ENCODE measurements around the gene ABHD8. TPM values are rescaled to one million over a fixed set of nuclear protein-coding genes. Genes with fewer than 3 reads are reported as not detected.

Gene ABHD8
- total and polyA plus RNA-seq, 2 of the 13 experiments (the other 11 are each of a cell fraction or from before 2014, with no cell fraction given), result 6.3 to 7.2 TPM

GRCh38 chr19:17306285-17306714, 3.1 kb upstream of the ABHD8 start (continued):
- no peak for TF ChIP-seq REST (IDR thresholded peaks at IDR 0.05; ENCODE audit: borderline replicate concordance in 1 of 2, low read depth in 1 of 2, low read length in 2 of 2)
- no peak for TF ChIP-seq MED1 (CRISPR knock-in tag; IDR thresholded peaks at IDR 0.05)
- no peak for TF ChIP-seq FOXO1 (CRISPR knock-in tag; IDR thresholded peaks at IDR 0.05)
- no peak for TF ChIP-seq MED13 (CRISPR knock-in tag; IDR thresholded peaks at IDR 0.05)
- peak; percentile 45 for TF ChIP-seq MAX (IDR thresholded peaks at IDR 0.05)
- no peak for TF ChIP-seq ZNF644 (CRISPR knock-in tag; IDR thresholded peaks at IDR 0.05; ENCODE audit: low read depth)
- TF ChIP-seq PHF5A (CRISPR knock-in tag; IDR thresholded peaks at IDR 0.05; ENCODE audit: low read depth, unreplicated experiment), result no peak
- TF ChIP-seq NR2F6 (IDR thresholded peaks at IDR 0.05), result no peak
- TF ChIP-seq NR2F6 (CRISPR knock-in tag; IDR thresholded peaks at IDR 0.05), result no peak
- no peak for TF ChIP-seq ZNF317 (CRISPR knock-in tag; IDR thresholded peaks at IDR 0.05)
- no peak for TF ChIP-seq SMAD1 (CRISPR knock-in tag; IDR thresholded peaks at IDR 0.05; ENCODE audit: borderline replicate concordance, low read depth)
- no peak for TF ChIP-seq ZNF276 (CRISPR knock-in tag; IDR thresholded peaks at IDR 0.05; ENCODE audit: low read depth)
- no peak for TF ChIP-seq ZNF761 (CRISPR knock-in tag; conservative IDR thresholded peaks at IDR 0.05)
- no peak for TF ChIP-seq HMGXB3 (CRISPR knock-in tag; IDR thresholded peaks at IDR 0.05; ENCODE audit: borderline replicate concordance)
- TF ChIP-seq ZNF619 (CRISPR knock-in tag; IDR thresholded peaks at IDR 0.05), result no peak
- TF ChIP-seq XBP1 (CRISPR knock-in tag; IDR thresholded peaks at IDR 0.05), result peak; percentile 3; the same call in 1 of the 2 replicates
- TF ChIP-seq ZNF510 (CRISPR knock-in tag; IDR thresholded peaks at IDR 0.05; ENCODE audit: low read depth), result no peak
- TF ChIP-seq SMC3 (IDR thresholded peaks at IDR 0.05; ENCODE audit: low read length), result no peak
- TF ChIP-seq BCLAF1 (IDR thresholded peaks at IDR 0.05), result no peak
